Stimulated activated naive CD8-positive, alpha-beta T cell treated with anti-CD3 and anti-CD28 coated beads, Interleukin-15, amount 100 ng/mL, for 72 hours (primary cell): ENCODE measurements around the gene RNF208.

Experiments used
- ATAC-seq: fragments of 150-1000 bp; cut with Tn5 transposase; 2 replicates; pipeline ENCODE4 v1.10.0; 2021; ENCODE audit warnings: mild to moderate bottlenecking, moderate library complexity
- DNase-seq, 2 donors: peaks; one replicate each; pipeline ENCODE4 v3.0.0; 2021 to 2022
- H3K27ac Mint-ChIP-seq, 2 donors: one replicate each; pipeline ENCODE4 v1.8.0; 2022; ENCODE audit warnings: mild to moderate bottlenecking in 2 of 2, mixed read lengths in 2 of 2, moderate library complexity in 2 of 2
- H3K27me3 Mint-ChIP-seq: one replicate; pipeline ENCODE4 v1.8.0; 2022; ENCODE audit warnings: mixed read lengths
- H3K4me1 Mint-ChIP-seq: one replicate; pipeline ENCODE4 v1.8.0; 2022; ENCODE audit warnings: mild to moderate bottlenecking, mixed read lengths
- H3K4me3 Mint-ChIP-seq, 2 donors: one replicate each; pipeline ENCODE4 v1.8.0; 2022; ENCODE audit warnings: mild to moderate bottlenecking in 2 of 2, mixed read lengths in 2 of 2, moderate library complexity in 1 of 2
- H3K9me3 Mint-ChIP-seq, 2 donors: one replicate each; pipeline ENCODE4 v1.8.0; 2022; ENCODE audit warnings: mixed read lengths in 2 of 2

The RNF208 gene

DNA sequence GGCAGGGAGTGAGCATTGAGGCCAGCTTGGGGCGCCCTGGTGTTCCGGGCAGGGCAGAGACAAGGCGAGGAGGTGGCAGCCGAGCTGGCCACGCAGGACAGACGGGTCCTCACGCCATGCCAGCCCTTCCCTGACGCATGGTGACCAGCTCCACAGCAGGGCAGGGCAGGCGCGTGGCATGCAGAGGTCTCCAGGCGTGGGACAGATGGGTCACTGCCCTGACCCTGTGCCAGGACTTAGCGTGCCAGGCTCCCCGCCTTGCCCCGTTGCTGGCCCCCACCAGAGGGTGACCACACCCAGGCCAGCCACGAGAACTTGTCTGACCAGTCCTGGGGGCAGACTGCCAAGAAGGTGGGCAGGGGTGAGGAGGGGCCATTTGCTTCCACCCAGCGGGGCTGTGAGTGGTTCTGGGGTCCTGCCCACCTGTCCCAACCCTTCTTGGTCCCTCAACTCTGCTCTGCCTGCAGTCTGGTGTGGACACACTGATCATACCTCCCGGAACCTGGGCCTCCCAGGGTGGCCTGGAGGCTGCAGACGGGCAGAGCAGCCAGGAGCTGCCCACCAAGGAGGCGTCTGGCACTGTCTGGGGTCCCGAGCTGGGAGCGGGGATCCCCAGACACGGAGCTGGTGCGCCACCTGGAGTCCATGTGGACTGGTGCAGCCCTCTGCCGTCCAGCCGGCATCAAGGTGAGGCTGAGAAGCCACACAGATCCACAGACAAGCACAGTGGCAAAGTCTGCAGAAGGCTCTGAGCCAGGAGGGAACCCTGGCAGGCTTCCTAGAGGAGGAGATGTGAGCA lies 5.2 kb upstream of the RNF208 start, which contains the start of gene RNF224:
TSS of gene RNF224 (plus strand) at position 449 of the 799 bp plus-strand sequence. CDS start 834 bp downstream, outside the sequence.
- H3K4me1 Mint-ChIP-seq, result peaks cover 30% of the 10 kb centered on the region
- DNase-seq, result peak; percentile 86
- peak within 1 kb of the TSS in 1 of 2 donors; percentile 57 for H3K27ac Mint-ChIP-seq
- H3K27me3 Mint-ChIP-seq, result peaks cover 35% of the 10 kb centered on the region
- H3K4me3 Mint-ChIP-seq, result no peak within 1 kb of the TSS
- H3K9me3 Mint-ChIP-seq, result no peaks in the 10 kb centered on the region
- peak; percentile 65 for ATAC-seq

DNA sequence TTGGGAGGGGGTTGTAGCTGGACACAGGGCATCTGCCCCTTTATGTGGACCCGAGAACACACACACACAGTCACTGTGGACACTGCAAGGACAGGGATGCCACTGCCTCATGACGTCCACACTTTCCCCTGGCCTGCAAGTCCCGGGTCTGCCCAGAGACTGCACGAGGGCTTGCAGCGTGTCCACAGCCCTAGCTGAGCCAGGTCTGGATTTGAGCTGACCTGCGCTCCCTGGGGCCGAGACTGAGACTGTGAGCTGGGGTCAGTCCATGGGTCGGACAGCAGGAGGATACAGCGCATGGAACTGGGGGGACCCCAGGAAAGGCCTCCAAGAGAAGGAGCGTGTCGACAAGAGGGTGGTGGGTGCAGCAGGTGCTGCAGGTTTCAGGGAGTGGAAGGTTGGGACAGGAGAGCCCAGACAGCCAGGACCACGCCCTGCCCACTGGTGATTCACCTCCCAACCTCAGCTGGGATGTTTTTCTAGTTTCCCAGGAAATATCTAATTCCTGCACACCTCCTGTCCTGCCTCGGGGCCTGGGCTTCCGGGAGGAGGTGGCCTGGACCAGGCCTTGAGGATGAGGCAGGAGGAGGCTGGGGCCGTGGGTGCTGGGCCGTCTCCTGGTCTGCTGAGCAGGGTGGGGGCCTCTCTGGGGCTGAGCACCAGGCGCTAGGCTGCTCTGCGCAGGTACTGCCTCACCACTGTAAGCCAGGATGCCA lies 4.5 kb upstream of the RNF208 start:
- ATAC-seq, result no peak
- Mint-ChIP-seq H3K9me3 (no peaks in the 10 kb centered on the region), H3K4me1 (peaks cover 30% of the 10 kb centered on the region), H3K4me3 (no peak overlapping the region), H3K27me3 (peaks cover 28% of the 10 kb centered on the region), H3K27ac (no peak overlapping the region)
- DNase-seq, result no peak

DNA sequence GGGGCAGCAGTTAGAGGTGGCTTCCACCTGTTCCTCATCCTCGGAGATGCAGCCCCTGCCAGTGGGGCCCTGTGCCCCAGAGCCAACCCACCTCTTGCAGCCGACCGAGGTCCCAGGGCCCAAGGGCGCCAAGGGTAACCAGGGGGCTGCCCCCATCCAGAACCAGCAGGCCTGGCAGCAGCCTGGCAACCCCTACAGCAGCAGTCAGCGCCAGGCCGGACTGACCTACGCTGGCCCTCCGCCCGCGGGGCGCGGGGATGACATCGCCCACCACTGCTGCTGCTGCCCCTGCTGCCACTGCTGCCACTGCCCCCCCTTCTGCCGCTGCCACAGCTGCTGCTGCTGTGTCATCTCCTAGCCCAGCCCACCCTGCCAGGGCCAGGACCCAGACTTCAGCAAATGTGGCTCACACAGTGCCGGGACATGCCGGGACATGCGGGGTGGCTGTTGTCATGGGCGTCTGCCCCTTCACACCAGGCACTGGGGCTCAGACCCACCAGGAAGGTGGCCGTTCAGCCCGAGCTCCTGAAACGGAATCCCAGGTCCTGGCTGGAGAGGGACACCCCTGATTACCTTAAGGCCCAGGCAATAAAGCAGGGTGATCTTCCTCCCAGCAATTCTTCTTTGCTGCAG lies 3.8 kb upstream of the RNF208 start:
- H3K4me1 Mint-ChIP-seq, result peaks cover 30% of the 10 kb centered on the region
- H3K27me3 Mint-ChIP-seq, result peaks cover 21% of the 10 kb centered on the region
- H3K9me3 Mint-ChIP-seq, result no peaks in the 10 kb centered on the region
- no peak overlapping the region for H3K4me3 Mint-ChIP-seq
- ATAC-seq (no peak), DNase-seq (no peak)
- H3K27ac Mint-ChIP-seq, result no peak overlapping the region

DNA sequence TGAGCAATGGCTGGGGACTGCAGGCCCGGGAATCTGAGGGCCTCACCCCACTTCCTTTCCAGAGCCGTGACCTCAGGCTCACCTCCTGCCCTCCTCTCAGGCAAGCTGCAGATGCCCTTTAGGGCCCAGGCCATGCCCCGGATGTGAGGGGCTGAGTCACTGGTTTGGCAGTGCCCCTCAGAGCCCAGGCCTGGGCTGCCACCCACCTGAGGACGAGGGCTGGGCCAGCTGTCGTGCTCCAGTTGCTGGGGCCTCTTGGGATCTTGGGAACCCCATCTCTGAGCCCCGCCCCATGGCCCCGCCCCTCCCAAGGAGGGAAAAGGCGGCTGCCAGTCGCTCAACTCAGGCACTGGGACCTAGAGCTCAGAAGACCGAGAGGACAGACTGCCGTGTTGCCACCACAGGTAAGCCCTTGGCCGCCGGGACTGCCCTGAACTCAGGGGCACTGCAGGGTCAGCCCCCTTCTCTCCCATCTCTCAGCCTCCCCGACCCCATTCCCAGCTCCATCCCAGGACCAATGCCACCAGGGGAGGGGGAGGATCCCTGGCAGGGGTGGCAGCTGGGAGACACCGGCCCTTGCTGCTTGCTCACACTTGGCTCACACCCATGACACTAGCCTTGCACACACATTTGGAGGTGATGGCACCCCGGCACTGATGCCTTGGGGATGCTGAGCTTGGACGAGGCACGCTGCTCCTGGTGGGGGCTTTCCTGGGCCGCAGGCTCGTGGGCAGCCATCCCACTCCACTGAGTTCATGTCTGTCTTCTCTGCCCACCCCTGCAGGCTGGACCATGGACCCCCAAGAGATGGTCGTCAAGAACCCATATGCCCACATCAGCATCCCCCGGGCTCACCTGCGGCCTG lies 3.0 kb upstream of the RNF208 start, which contains the start of gene CYSRT1:
TSS of gene CYSRT1 (plus strand) at position 345 of the 865 bp plus-strand sequence. CDS start at position 793, 448 bp downstream.
- DNase-seq (no peak), ATAC-seq (no peak)
- peak within 1 kb of the TSS; percentile 7 to 90 for H3K27ac Mint-ChIP-seq
- H3K4me1 Mint-ChIP-seq, result peaks cover 30% of the 10 kb centered on the region
- H3K4me3 Mint-ChIP-seq, result peak within 1 kb of the TSS; percentile 71 to 95
- no peaks in the 10 kb centered on the region for H3K9me3 Mint-ChIP-seq
- peaks cover 21% of the 10 kb centered on the region for H3K27me3 Mint-ChIP-seq

DNA sequence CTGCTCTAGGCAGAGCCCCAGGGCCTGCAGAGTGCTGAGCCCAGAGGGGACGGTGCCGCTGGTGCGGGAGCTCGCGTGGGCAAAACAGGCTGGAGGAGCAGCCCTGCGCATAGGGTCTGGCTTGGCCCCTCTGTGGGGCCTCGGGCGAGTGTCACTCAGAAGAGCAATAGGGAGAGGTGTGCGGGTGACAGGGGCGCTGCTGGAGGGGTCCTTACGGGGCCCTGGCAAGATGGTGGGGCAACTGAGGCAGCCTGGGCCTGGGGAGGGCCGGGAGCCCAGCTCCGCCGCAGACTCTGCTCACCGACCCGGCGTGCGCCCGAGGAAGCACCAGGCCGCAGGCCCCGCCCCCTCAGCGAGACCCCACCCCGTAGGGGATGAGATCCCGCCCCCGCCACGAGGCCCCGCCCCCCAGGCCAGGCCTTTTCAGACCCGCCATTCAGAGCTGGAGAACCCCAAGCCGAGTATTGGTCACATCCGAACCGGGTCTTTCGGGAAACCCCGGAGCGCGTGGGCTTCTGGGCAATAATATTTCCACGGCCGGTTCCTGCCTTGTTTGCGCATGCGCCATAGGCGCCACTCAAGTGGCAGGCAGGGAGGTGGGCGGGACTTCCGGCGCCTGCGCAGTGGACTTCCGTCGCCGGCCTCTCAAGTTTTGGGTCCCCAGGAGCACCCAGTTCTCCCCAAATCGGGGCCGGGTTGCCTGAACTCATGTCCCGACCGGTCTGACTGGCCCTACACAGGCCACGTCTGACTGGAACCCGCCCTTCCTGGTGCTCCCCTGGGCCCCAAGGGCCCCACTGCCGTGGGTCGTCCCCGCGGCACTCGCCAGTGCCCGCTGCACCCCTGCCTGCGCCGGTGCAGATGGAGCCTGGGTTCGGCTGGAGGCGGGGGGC lies 1.3 kb upstream of the RNF208 start:
- peak overlapping the region; percentile 95 for H3K4me3 Mint-ChIP-seq
- DNase-seq, result peak; percentile 98 to 99
- peaks cover 8% of the 10 kb centered on the region for H3K27me3 Mint-ChIP-seq
- peak; percentile 83 for ATAC-seq
- H3K27ac Mint-ChIP-seq, result peak overlapping the region; percentile 25 to 90
- H3K4me1 Mint-ChIP-seq, result peaks cover 30% of the 10 kb centered on the region
- H3K9me3 Mint-ChIP-seq, result no peaks in the 10 kb centered on the region

DNA sequence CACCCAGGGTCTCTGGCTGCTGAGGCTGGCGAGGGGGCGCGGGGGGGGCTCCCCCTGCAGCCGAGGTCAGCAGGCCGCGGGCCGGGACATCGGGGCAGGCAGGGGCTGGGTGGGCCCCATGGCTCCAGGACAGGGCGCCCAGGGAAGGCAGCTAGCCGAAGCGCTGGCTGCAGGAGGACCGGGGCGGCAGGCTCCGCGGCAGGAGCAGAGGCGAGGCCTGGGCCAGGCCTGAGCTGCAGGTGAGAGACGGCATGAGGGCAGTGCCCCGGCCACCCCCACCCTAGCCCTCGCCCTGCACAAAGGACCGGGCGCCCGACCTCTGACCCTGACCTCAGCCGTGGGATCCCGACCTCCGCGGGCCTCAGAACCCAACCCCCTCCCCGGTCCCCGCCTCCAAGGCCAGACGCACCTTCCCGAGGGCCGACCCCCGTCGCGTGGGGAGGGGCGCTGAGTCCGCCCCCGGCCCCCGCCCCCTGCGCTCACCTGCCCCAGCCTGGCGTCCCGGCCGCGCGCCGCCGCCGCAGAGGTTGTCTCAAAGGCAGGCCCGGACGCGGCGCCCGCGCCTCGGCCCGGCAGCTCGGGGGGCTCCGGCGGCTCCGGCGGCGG lies 431 bp downstream of the RNF208 start:
- H3K4me1 Mint-ChIP-seq, result peaks cover 22% of the 10 kb centered on the region
- H3K9me3 Mint-ChIP-seq, result no peaks in the 10 kb centered on the region
- no peak for DNase-seq

DNA sequence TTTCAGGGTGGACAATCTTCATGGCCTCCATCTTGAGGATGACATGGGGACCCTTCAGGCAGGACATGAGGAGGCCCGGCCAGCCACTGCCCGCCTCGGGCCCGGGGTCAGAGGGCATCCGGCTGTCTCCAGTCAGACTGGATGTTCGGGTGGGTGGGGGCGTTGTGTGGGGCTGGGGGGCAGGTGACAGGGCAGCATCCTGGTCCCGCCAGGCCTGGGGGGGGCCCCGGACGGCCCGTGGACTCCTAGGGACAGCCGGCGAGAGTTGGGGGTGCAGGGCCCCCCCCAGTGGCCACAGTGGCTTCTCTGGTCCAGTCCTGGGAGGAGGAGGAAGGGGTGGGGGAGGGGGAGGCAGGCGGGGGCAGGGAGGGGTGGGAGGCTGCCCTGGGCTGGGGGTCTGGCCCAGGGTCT lies 940 bp downstream of the RNF208 start:
- H3K4me1 Mint-ChIP-seq, result peaks cover 22% of the 10 kb centered on the region
- ATAC-seq, result no peak
- DNase-seq, result no peak
- no peak overlapping the region for H3K27ac Mint-ChIP-seq
- H3K9me3 Mint-ChIP-seq, result no peaks in the 10 kb centered on the region
- H3K27me3 Mint-ChIP-seq, result no peaks in the 10 kb centered on the region
- peak overlapping the region; percentile 49 to 64 for H3K4me3 Mint-ChIP-seq

More for the DNA sequence above, 431 bp downstream of the RNF208 start:
- ATAC-seq, result no peak
- no peak overlapping the region for H3K27ac Mint-ChIP-seq
- no peaks in the 10 kb centered on the region for H3K27me3 Mint-ChIP-seq
- peak overlapping the region; percentile 9 to 29 for H3K4me3 Mint-ChIP-seq

DNA sequence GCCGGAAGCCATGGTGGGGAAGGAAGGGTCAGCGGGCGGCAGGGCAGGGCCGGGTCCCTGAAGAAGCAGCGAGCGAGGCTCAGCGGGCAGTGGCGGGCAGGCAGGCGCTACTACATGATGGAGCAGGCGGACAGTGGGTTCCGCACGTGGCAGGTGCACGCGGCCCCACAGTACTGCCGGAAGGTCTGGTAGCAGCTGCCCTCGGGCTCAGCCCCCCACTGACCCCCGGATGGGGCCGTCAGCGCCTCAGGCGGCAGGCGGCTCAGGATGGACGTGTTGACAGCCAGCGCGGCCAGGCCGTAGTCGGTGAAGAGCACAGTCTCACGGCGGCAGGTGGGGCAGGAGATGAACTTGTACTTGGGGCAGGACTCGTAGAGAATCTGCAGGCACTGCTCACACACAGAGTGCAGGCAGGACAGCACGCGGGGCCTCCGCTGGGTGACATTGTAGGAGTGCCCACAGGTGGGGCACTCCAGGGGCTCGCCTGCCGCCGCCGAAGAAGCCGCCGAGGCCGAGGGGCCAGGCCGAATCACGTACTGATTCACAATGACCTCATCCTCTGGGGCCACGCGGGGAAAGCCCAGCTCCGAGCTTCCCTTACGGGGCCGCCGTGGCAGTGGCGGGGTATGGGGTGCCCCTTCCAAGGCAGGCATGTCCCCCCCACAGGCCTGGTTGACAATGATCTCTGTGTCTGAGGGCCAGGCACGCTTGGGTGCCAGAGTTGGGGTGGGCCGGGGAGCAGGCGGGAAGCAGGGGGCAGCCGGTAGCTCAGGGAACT lies 1.5 kb downstream of the RNF208 start:
- peaks cover 20% of the 10 kb centered on the region for H3K4me1 Mint-ChIP-seq
- no peak for ATAC-seq
- DNase-seq, result no peak
- peak overlapping the region; percentile 61 to 64 for H3K27ac Mint-ChIP-seq
- no peaks in the 10 kb centered on the region for H3K9me3 Mint-ChIP-seq
- peak overlapping the region; percentile 49 to 64 for H3K4me3 Mint-ChIP-seq
- no peaks in the 10 kb centered on the region for H3K27me3 Mint-ChIP-seq

DNA sequence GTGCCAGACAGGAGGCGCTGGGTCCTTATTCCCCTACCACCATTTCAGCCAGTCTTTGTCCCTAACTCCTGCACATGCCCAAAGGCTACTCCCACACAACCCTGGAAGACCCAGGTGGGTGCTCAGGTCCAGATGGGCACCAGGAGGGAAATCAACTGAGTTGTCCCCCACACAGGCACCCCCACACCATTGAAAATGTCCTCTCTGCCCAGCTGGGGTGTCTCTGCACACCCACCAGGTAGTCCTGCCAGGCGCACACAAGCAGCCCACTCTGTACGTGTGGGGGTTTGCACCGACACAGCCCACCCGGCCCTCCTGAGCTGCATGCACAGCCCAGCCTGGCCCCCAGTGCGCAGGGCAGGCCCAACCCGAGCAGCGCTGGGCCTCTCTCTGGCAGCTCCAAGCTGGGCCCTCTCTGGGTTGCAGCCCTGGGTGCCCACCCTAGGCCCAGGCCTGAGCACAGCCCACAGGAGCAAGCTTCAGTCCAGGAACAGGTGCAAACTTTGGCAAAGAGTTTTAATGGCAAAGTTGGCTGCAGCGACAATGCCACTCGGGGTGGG lies 2.2 kb downstream of the RNF208 start:
- Mint-ChIP-seq H3K27ac (peak overlapping the region; percentile 61 to 64), H3K9me3 (no peaks in the 10 kb centered on the region), H3K4me3 (peak overlapping the region; percentile 16 to 47)

DNA sequence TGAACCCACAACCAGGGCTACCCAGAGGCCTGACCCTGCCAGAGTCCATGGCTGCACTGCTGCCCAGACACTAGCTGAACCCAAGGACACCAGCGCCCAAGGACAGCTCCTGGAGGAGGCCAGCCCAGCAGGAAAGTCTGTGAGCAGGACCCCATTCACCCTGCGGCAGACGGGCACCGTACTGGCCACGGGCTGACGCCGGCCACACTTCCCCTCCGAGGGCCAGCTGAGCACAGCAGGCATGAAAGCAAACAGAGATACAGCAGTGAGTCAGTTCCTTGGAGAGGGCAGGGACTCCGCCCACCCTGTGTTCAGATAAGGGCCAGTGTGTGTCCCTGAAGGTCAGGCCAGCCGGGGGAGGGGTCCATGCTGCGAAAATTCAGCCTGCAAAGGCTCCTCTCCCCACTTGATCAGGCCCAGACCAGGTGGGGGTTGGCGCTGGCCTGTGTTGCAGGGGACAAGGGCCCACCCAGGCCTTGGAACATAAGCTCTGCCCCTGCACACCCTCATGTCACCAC lies 3.2 kb downstream of the RNF208 start:
- Mint-ChIP-seq H3K4me1 (peaks cover 6% of the 10 kb centered on the region), H3K9me3 (no peaks in the 10 kb centered on the region), H3K27me3 (no peaks in the 10 kb centered on the region), H3K4me3 (no peak overlapping the region), H3K27ac (no peak overlapping the region)
- DNase-seq (no peak), ATAC-seq (no peak)

More for the DNA sequence above, 2.2 kb downstream of the RNF208 start:
- no peak for ATAC-seq
- DNase-seq, result no peak
- Mint-ChIP-seq H3K27me3 (no peaks in the 10 kb centered on the region), H3K4me1 (peaks cover 16% of the 10 kb centered on the region)

DNA sequence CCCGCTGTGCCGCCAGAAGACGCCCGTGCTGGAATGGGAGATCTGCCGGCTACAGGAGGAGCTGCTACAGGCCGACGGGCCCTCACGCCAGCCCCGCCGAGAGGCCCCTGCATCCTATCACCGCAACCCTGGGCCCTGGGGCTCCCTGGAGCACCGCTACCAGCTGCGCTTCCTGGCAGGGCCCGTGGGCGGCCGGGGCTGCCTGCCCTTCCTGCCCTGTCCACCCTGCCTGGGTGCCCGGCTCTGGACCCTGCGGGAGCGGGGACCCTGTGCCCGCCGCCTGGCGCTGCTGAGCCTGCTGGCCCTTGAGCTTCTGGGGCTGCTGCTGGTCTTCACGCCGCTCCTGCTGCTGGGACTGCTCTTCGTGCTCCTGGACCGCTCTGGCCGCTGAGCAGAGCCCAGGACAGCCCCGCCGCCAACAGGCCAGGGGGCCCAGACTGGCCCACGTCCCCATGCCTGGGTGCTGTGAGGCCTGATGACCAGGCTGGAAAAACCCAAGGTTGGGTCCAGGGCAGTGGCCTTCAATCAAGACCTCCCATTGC lies 3.8 kb downstream of the RNF208 start:
- no peak overlapping the region for H3K27ac Mint-ChIP-seq
- no peaks in the 10 kb centered on the region for H3K27me3 Mint-ChIP-seq
- ATAC-seq (no peak), DNase-seq (no peak)
- H3K4me1 Mint-ChIP-seq, result peaks cover 6% of the 10 kb centered on the region
- no peaks in the 10 kb centered on the region for H3K9me3 Mint-ChIP-seq
- no peak overlapping the region for H3K4me3 Mint-ChIP-seq

DNA sequence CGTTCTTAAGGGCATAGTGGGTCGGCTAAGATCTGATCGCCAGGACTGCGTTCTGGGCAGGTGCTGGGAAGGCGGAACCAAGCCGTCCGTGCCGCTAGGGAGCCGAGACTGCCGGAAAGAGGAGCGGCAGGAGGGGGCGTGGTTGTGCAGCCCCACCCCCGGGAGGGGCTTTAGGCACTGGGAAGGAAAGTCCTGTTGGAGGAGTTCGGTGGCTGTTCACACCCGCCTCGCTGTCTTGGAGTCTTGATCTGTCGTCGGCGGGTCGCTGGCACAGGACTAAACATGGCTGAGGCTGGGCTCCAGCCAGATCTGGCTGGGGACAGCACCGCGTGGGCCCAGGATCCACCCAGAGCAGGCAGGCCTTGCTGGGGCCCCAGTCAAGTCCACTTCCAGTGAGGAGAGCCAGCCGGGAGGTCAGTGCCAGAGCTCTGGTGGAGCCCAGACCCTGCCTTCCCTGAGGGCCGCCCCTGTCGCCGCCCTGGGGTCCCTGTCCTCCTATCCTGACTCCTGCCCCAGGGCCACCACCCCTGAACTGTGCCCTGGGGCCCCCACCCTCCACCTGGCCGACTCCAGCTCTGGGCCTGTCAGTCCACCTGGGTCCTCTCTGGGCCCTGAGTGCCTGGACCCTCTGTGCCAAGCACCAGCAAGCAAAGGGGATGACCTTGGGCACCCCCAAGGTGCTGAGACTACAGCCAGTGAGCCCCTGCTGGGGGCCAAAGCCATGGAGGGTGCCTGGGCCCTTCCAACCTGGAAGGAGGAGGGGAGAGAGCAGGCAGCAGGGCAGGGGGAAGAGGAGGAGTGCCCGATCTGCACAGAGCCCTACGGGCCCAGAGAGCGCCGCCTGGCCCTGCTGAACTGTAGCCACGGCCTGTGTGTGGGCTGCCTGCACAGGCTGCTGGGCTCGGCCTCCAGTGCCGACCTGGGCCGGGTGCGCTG lies 4.5 kb downstream of the RNF208 start:
- Mint-ChIP-seq H3K4me3 (no peak overlapping the region), H3K4me1 (no peaks in the 10 kb centered on the region), H3K27me3 (no peaks in the 10 kb centered on the region), H3K9me3 (no peaks in the 10 kb centered on the region), H3K27ac (no peak overlapping the region)
- ATAC-seq, result no peak
- DNase-seq, result no peak
